ENCODE data around the gene MARK4. TPM values are rescaled to one million over a fixed set of nuclear protein-coding genes. Genes with fewer than 3 reads are reported as not detected.
"Not testable (repeated sequence)": the region's sequence is repeated elsewhere in the genome, so short reads cannot be mapped to it uniquely, and the experiment has no call there.

MARK4 gene
- 36.6 TPM for total RNA-seq
- long read RNA-seq, partial matches to known transcripts = 29 of 35 reads
- long read RNA-seq, other reads (novel, unspliced or antisense) = 6 of 35 reads

DNA sequence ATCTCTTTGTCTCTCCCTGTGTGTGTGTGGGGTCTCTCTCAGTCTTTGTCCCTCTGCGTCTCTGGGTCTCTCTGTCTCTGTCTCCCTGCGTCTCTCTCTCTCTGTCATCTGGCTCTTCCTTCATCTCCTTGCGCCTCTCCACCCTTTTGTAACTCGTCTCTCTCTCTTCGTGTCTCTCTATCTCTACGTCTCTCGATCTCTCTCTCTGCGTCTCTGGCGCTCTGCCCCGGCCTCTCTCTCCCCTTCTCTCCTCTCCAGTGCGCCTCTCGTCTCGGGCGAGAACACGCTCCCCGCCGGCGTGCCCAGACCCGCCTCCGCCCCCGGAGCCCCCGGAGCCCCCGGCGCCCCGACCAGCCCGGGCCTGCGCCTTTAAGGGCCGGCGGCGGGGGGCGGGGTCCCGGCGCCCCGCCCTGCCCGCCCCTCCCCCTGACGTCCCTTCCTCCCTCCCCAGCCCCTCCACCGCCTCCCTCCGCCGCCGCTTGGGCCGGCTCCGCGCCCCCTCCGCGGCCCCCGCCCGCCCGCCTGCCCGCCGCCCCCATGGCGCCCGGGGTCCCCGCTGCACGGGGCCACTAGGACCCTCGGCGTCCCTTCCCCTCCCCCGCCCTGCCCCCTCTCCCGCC, at the start of gene MARK4:
MARK4 (plus strand) TSS at position 440 of the 620 bp plus-strand sequence. CDS start 318 bp downstream, outside the sequence.
- intact Hi-C loops (cut with DNase I) = loop anchor here (2.0 to 5.0 kb wide), 2 partner anchors 50 to 76 kb away; no protein-coding TSS in a partner anchor
- peak; percentile 80 for DNase-seq (ENCODE audit: low spot score)

DNA sequence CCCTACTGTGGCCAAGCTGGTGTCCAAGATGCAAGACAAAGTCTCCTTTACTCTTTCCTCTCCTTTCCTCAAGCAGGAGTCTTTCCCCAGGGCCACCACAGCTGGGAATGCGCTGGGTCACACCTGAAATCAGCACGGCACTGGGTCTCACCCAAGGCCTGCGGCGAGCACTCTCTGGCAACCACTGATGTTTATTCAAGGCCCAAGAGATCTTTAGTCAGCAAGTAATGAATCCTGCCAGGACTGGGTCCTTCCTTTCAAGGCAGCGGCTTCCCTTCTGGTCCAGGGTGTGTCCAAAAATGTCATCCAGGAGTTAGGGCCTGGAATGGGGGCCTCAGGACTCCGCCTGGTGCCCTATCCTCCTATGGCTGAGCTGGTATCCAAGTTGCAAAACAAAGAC, 48.4 kb upstream of the MARK4 start:
- no peak for DNase-seq (ENCODE audit: low spot score)
- intact Hi-C loops (cut with DNase I) = no loop called here

DNA sequence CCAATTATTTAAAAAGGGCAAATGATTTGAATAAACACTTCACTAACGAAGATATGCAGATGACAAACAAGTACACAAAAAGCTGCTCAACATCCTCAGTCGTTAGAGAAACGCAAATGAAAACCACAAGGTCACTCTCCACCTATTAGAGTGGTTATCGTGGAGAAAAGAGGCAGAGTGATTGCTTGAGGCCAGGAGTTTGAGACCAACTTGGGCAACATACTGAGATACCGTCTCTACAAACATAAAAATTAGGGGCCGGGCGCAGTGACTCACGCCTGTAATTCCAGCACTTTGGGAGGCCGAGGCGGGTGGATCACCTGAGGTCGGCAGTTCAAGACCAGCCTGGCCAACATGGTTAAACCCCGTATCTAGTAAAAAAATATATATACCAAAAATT, 45.3 kb upstream of the MARK4 start:
- intact Hi-C loops (cut with DNase I) = no loop called here
- DNase-seq (ENCODE audit: low spot score) = no peak

DNA sequence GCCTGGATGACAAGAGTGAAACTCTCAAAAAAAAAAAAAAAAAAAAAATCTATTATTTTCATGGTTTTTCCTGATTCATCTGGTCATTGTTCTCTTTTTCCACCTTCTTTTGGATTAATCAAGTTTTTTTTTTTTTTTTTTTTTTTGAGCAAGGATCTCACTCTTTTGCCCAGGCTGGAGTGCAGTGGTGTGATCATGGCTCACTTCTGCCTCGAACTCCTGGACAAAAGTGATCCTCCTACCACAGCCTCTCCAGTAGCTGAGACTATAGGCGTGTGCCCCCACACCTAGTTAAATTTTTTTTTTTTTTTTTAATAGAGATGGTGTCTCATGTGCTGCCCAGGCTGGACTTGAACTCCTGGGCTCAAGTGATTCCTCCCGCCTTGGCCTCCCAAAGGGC, 44.7 kb upstream of the MARK4 start:
- intact Hi-C loops (cut with DNase I) = no loop called here
- no peak for DNase-seq (ENCODE audit: low spot score)

DNA sequence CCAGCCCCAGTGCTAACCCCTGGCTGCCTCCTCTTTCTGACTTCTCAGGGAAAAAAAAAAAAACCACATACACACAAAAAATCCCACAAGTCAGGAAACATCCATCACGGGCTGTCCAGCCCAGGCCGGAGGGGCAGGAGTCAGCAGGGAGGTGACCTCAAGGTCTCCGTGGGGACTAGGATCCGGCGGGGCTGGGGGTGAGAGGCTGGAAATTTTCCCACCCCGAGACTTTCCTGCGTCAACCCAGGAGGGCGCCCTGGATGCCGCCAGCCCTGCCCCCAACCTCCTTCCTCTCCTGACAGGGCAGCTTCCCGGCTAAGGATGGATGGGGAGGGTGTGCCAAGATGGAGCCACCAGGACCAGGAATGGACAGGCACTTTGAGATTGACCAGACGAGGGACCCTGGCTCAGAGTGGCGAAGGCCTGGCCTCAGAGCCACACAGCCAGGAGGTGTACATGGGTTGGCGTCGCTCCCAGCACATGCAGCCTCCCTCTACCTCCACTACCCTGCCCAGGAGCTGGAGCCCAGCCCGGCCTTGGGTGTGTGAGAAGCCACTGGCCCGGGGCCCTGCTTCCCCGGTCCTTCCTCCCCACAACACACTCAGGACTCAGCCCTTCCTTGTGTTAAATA, 39.2 kb upstream of the MARK4 start:
- DNase-seq (ENCODE audit: low spot score) = no peak
- intact Hi-C loops (cut with DNase I) = loop anchor here (2.0 kb wide), 1 partner anchor 33 kb away; the partner anchor contains the start of gene EXOC3L2

DNA sequence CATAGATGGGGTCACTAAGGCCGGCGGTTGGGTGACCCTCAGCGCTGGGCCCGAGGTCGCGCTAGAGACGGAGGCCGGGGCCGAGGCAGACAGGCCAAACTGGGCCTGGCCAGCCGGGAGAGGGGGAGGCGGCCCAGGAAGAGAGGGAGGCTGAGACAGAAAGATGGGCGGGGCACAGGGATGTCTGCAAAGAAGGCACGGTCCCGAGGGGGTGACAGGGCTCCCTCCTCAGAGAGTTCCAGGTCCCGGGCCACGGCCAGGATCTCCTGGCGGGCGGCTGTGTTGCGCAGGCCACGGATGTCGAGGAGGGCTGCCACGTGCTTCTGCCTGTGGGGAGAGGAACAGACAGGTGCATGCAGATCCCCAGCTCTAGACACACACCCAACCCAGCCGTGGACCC, 38.0 kb upstream of the MARK4 start:
- DNase-seq (ENCODE audit: low spot score) = no peak
- intact Hi-C loops (cut with DNase I) = loop anchor here (2.0 kb wide), 1 partner anchor 32 kb away; the partner anchor contains the start of gene EXOC3L2

DNA sequence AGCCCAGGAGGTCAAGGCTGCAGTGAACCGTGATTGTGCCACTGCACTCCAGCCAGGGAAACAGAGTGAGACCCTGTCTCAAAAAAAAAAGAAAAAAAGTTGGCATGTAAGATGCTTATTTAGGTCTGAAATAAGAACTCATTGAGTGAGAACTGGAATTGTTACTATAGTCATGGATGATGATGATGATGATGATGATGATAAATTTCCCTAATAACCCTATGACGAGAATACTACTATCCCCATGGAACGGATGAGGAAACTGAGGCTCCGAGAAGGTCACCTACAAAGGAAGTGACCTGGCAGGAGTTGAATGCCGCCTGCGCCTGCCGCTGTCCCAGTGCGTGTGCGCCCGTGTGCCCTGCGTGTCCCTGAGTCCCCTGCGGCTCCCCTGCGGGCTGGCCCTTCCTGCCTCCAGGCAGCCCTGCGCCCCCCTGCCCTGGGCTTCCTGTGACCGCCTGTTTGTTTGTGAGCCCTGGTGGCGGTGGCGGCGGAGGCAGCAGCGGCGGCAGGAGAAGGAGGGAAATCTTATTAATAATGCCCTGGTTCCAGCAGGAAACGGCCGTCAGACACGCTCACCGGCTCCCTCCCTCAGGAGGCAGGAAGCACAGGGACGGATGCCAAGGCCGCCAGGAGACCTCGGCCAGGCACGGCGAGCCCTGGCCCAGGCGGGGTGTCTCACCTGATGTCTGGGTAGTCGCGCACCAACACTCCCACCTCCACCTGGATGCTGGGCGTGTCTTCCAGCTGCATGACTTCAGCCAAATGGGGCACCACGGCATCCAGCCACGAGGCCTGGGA, 35.5 kb upstream of the MARK4 start:
- intact Hi-C loops (cut with DNase I) = no loop called here
- no peak for DNase-seq (ENCODE audit: low spot score)

DNA sequence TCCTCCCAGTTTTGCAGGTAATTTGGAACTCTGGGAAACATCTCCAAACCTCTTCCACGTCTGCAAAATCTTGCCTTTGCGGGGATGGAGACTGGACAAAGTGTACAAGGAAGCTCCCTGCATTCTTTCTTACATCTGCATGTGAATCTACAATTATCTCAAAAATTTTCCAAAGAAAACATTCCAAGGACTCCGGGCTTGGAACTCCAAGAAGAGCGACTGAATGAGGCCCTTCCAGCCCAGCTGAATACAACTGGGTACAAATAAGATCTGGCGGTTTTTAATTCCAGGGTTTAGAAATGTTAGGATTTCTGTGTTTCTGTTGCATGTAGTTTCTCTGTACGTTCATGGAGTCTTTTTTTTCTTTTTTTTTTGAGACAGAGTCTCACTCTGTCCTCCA, 34.4 kb upstream of the MARK4 start:
- intact Hi-C loops (cut with DNase I) = no loop called here
- no peak for DNase-seq (ENCODE audit: low spot score)

DNA sequence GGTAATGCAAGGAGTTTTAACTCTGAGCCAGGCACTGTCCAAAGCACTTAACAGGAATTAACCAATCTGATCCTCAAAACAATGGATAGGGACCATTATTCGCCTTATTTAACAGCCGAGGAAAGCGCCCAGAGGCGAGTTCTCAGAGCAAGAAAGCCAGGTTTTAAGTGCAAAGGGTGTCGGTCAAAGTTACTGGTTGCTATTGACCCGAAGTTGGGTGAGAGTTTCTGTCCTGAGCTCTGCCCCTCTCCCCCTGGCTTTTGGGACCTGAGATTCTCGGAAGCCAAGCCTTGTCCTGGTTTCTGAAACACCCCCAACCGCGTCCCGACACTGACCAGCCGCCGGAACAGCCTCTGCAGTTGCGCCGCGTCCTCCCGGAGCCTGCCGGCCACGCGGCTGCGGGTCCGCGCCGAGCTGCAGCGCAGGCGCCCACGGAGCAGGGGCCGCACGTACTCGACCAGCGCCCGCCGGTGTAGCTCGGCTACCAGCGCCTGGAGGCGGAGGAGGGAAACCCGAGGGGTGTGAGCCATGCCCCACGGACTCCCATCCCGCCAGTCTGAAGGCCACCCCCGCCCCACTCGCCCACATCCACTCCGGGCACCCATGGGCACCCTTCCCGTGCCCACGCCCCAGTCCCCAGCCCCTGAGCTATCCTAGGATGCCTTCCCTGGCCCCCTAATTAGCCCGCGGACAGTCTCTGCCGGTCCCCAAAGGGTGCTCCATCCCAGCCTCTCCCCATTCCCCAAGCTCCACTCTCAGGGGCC, 33.7 kb upstream of the MARK4 start:
- intact Hi-C loops (cut with DNase I) = no loop called here
- DNase-seq (ENCODE audit: low spot score) = no peak

DNA sequence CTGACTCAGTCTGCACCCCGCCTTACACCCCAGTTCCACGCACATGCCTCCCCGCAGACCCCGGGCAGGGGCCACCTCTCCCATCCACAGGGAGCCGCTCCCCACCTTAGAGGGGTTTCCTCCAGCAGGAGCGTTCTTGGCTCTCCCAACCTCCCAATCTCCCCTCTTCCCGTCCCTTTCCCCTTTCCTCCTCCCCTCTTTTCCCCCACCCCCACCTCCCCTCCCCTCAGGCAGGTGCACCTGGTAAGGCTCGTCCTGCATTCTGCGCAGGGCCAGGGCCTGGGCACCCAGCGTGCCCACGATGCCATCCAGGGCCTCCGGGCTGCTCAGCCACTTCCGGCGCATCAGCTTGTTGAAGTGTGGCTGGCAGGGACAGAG, 33.1 kb upstream of the MARK4 start:
- intact Hi-C loops (cut with DNase I) = no loop called here
- no peak for DNase-seq (ENCODE audit: low spot score)

DNA sequence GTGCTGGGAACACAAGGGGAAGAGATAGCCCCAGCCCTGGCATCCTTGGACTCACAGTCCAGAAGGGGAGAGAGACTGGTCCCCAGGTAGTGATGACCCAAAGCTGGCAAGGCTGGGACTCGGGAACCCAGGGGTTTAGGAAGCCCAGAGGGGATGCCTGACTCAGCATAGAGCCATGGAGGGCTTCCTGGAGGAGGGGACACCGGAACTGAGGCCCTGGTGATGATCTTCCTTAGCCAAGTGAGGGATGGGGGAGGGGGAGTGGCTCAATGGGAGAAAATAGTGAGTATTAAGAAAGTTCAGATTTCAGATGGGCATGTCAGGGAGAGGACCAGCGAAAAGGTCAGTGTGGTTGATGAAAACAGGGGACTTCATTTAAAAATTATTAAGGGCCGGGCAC, 32.6 kb upstream of the MARK4 start:
- DNase-seq (ENCODE audit: low spot score) = no peak
- intact Hi-C loops (cut with DNase I) = no loop called here

DNA sequence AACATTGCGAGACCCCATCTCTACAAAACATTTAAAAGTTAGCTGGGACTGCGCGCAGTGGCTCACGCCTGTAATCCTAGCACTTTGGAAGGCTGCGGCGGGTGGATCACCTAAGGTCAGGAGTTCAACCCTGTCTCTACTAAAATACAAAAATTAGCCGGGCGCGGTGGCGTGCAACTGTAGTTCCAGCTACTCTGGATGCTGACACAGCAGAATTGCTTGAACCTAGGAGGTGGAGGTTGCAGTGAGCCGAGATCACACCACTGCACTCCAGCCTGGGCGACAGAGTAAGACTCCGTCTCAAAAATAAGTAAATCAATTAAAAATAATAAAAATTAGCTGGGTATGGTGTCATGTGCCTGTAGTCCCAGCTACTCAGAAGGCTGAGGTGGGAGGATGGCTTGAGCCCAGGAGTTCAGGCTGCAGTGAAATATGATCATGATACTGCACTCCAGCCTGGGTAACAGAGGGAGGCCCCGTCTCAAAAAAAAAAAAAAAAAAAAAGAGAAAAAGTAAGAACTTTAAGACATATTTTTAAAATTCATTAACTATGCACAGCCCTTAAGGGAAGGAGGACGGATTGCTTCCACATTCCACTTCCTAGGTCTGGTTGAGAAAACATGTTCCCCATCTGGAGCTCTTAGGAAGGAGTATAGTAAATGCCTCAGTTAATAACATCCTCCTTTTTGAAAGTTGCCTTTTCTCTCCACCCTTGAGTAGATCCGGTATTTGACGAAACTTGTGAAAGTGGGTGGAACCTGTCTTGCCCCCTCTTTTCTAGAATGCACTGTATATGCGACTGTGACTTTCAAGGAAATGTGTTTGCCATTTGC, 31.9 kb upstream of the MARK4 start:
- no peak for DNase-seq (ENCODE audit: low spot score)
- intact Hi-C loops (cut with DNase I) = no loop called here

DNA sequence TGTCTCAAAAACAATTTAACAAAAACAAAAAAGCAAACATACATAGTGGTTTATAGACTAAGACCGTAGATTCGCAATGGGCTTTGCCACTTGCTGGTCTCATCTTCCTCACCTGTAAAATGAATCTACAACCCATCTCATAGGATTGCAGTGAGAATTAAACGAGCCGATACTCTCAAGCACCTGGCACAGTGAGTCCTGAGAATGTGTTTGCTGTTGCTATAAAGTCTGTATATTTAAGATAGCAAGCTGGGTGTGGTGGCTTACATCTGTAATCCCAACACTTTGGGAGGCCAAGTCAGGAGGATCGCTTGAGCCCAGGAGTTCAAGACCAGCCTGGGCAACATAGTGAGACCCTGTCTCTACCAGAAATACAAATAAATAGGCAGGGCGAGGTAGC, 28.3 kb upstream of the MARK4 start:
- intact Hi-C loops (cut with DNase I) = no loop called here
- DNase-seq (ENCODE audit: low spot score) = no peak

DNA sequence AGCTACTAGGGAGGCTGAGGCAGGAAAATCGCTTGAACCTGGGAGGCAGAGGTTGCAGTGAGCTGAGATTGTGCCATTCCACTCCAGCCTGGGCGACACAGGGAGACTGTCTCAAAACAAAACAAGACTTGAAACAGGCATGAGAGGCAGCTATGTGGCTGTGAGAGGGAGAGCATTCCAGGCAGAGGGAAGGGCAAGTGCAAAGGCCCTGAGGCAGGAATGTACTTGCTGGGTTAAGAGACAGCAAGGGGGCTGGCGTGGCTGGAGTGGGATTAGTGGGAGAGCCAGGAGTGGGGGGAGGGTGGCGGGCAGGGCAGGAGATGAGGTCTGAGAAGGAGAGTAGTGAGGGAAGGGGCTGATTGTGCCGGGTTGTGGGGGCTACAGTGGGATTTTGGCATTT, 27.2 kb upstream of the MARK4 start:
- no peak for DNase-seq (ENCODE audit: low spot score)
- intact Hi-C loops (cut with DNase I) = no loop called here

DNA sequence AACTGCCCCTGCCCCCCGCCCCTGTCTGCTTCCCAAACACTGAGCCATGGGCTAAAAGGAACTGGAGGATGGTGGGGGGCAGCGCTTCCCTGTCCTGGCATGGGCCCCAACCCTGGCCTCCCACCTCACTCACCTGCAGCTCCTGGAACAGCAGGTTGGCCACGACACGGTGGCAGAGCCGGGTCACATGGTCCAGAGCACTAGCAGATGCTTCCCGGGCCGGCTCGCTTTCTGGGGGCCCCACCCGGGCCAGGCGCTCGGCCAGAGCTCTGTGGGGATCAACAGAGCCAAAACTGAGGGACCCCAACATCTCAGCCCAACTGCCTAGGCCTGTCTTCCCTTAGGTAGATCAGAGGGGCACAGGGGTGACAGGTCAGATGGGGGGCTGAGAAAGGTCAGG, 26.4 kb upstream of the MARK4 start:
- intact Hi-C loops (cut with DNase I) = no loop called here
- DNase-seq (ENCODE audit: low spot score) = no peak

DNA sequence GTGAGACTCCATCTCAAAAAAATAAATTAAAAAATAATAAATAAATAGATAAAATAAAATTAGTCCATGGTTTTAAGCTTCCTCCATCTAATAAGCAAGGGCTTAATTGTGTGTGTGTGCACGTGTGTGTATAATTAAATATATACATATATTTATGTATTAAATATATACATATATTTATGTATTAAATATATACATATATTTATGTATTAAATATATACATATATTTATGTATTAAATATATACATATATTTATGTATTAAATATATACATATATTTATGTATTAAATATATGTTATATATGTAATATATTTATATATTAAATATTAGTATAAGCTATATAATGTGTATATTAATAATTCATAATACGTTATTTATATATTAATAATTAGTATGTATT, 22.0 kb upstream of the MARK4 start:
- DNase-seq (ENCODE audit: low spot score); intact Hi-C loops (cut with DNase I): not testable (repeated sequence)

DNA sequence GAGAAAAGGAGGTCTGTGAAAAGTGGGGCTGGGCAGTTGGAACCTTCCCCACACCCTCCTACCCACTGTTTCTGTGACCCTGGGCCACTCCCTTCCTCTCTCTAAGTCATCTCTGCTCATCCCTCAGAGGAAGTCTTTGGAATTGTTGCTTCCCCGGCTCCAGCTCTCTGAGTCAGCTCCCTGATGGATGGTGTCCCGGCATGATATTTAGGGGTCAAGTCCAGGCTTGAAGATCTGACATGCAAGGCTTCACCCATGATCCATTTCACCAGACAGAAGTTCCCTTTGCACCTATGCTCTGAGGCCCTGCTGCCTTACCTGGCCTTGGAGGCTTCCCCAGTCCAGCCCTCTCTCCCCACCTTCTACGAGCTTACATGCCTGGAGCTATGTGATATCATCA, 19.2 kb upstream of the MARK4 start:
- intact Hi-C loops (cut with DNase I) = no loop called here
- no peak for DNase-seq (ENCODE audit: low spot score)

DNA sequence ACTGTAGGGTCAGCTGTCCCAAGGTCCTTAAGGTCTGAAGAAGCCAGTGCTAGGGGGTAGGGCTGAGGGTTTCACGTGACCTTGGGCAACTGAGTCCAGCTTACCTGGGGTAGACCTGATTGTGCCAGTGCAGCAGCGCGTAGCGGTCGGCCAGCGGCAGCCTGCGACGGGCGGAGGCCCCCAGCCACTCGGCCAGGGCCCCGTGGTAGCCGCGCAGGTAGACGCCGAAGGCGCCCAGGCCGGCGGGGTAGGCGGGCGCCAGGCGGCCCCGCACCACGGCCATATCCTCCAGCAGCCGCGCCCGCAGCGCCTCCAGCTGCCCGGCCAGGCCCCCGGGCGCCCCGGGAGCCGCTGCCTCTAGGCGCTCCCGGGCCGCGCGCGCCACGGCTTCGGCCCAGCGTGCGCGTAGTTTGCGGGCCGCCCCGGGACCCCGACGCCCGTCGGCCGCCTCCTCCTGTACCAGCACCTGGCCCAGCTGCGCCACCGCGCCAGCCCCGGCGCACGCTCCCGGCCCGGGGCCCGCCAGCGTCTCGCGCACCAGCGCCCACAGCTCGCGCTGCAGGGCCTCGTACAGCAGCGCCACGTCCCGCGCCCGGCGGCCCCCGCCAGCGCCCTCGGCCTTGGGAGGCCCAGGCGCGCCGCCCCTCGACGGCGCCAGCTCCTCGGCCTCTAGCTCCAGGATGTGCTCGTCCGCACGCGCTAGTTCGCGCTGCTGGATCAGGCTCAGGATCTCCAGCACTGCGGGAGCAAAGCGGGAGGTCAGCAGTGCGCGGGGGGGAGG, 16.8 kb upstream of the MARK4 start:
- intact Hi-C loops (cut with DNase I) = no loop called here
- DNase-seq (ENCODE audit: low spot score) = no peak
